Osteoblast (primary cell): ENCODE results near the gene FNDC3B. TPM values are rescaled to one million over a fixed set of nuclear protein-coding genes. Genes with fewer than 3 reads are reported as not detected.
"Not testable (repeated sequence)": the region's sequence is repeated elsewhere in the genome, so short reads cannot be mapped to it uniquely, and the experiment has no call there.

Experiments used
- DNase-seq: peaks from one replicate; pipeline ENCODE4 v3.0.0; 2011; ENCODE audit warnings: low spot score, mixed read lengths; ENCODE audit not compliant: insufficient read length; ENCODE audit errors: missing footprints
- H2AFZ ChIP-seq: 2 replicates; pipeline ENCODE4 v1.6.0; 2011; ENCODE audit warnings: mild to moderate bottlenecking, low read length
- H3K27ac ChIP-seq: 2 replicates; pipeline ENCODE4 v1.5.1; 2011; ENCODE audit warnings: mild to moderate bottlenecking, low read depth, low read length, moderate library complexity
- H3K27me3 ChIP-seq: 2 replicates; pipeline ENCODE4 v1.6.0; 2012; ENCODE audit warnings: mild to moderate bottlenecking, control low read depth, inconsistent platforms, low read length, moderate library complexity; ENCODE audit not compliant: insufficient read depth
- H3K36me3 ChIP-seq: 2 replicates; pipeline ENCODE4 v1.5.1; 2011; ENCODE audit warnings: mild to moderate bottlenecking, low read length, control low read depth, moderate library complexity; ENCODE audit not compliant: insufficient read depth
- H3K4me1 ChIP-seq: 2 replicates; pipeline ENCODE4 v1.5.1; 2011; ENCODE audit warnings: mild to moderate bottlenecking, low read length, control low read depth, moderate library complexity; ENCODE audit not compliant: insufficient read depth
- H3K4me2 ChIP-seq: 2 replicates; pipeline ENCODE4 v1.6.0; 2011; ENCODE audit warnings: mild to moderate bottlenecking, low read length; ENCODE audit not compliant: insufficient read depth
- H3K4me3 ChIP-seq: fragments of 200-600 bp; sonication (generic); 3 replicates; pipeline ENCODE4 v1.5.1; 2012; ENCODE audit warnings: mild to moderate bottlenecking, low read length, inconsistent platforms; ENCODE audit not compliant: insufficient read depth
- H3K79me2 ChIP-seq: 2 replicates; pipeline ENCODE4 v1.6.0; 2012; ENCODE audit warnings: mild to moderate bottlenecking, low read length, control low read depth, inconsistent platforms; ENCODE audit not compliant: insufficient read depth
- H3K9me3 ChIP-seq: 2 replicates; pipeline ENCODE4 v1.5.1; 2011; ENCODE audit warnings: low read depth, low read length, control low read depth
- H4K20me1 ChIP-seq: 2 replicates; pipeline ENCODE4 v1.6.0; 2012; ENCODE audit warnings: mild to moderate bottlenecking, low read length, control low read depth; ENCODE audit not compliant: insufficient read depth
- CTCF ChIP-seq: IDR thresholded peaks from 2 replicates; pipeline ENCODE4 v1.5.1; 2011; ENCODE audit warnings: mild to moderate bottlenecking, low read depth, low read length, moderate library complexity; ENCODE audit errors: extremely low read depth
- total RNA-seq: library from RNA; depleted of rRNA; stranded (reverse); fragments of >200 nt; gene quantifications from 2 replicates; pipeline ENCODE4 v1.2.3, GENCODE V29; 2012

The FNDC3B gene
- total RNA-seq, 1 donor, result 179 TPM

- Histone ChIP-seq H3K27me3 (no peaks in the 10 kb centered on the region), H3K79me2 (peaks cover 4% of the 10 kb centered on the region), H3K9me3 (no peaks in the 10 kb centered on the region), H3K4me1 (no peaks in the 10 kb centered on the region), H2AFZ (no peak overlapping the region), H3K4me2 (no peak overlapping the region), H4K20me1 (peaks cover 26% of the 10 kb centered on the region), H3K4me3 (no peak overlapping the region), H3K36me3 (peaks cover 59% of the 10 kb centered on the region), H3K27ac (no peak overlapping the region)
- DNase-seq, result no peak
- no peak for TF ChIP-seq CTCF
Observed at GRCh38 chr3:172364374-172365027, 325.1 kb downstream of the FNDC3B start.

GRCh38 chr3:172365028-172365567 is 325.7 kb downstream of the FNDC3B start:
- H4K20me1 ChIP-seq, result peaks cover 24% of the 10 kb centered on the region
- no peak for TF ChIP-seq CTCF
- H3K36me3 ChIP-seq, result peaks cover 62% of the 10 kb centered on the region

GRCh38 chr3:172367205-172368105 is 328.1 kb downstream of the FNDC3B start:
- Histone ChIP-seq H3K27ac (no peak overlapping the region), H3K27me3 (no peaks in the 10 kb centered on the region), H4K20me1 (peaks cover 21% of the 10 kb centered on the region), H3K4me3 (no peak overlapping the region), H3K4me2 (no peak overlapping the region), H3K36me3 (peaks cover 69% of the 10 kb centered on the region), H3K79me2 (peaks cover 3% of the 10 kb centered on the region), H3K4me1 (no peaks in the 10 kb centered on the region), H3K9me3 (no peaks in the 10 kb centered on the region), H2AFZ (no peak overlapping the region)
- no peak for DNase-seq
- TF ChIP-seq CTCF, result no peak

More at GRCh38 chr3:172365028-172365567, 325.7 kb downstream of the FNDC3B start:
- no peaks in the 10 kb centered on the region for H3K9me3 ChIP-seq
- DNase-seq, result no peak
- H3K4me2 ChIP-seq, result no peak overlapping the region
- no peak overlapping the region for H3K4me3 ChIP-seq
- H3K4me1 ChIP-seq, result no peaks in the 10 kb centered on the region
- H3K27ac ChIP-seq, result no peak overlapping the region
- no peaks in the 10 kb centered on the region for H3K27me3 ChIP-seq
- H2AFZ ChIP-seq, result no peak overlapping the region
- peaks cover under 1% of the 10 kb centered on the region for H3K79me2 ChIP-seq

- H3K27ac ChIP-seq, result peak overlapping the region; percentile 9
- H3K36me3 ChIP-seq, result peaks cover 69% of the 10 kb centered on the region
- H2AFZ ChIP-seq, DNase-seq, H3K4me3 ChIP-seq, H3K4me1 ChIP-seq, H3K79me2 ChIP-seq, H3K4me2 ChIP-seq, H3K27me3 ChIP-seq, H3K9me3 ChIP-seq: not testable (repeated sequence)
- H4K20me1 ChIP-seq, result peaks cover 17% of the 10 kb centered on the region
Observed at GRCh38 chr3:172368556-172368955, 329.2 kb downstream of the FNDC3B start.
